Panc1 (cell line): ENCODE measurements around the gene ALDH16A1. TPM values are rescaled to one million over a fixed set of nuclear protein-coding genes. Genes with fewer than 3 reads are reported as not detected.

Source experiments
- ATAC-seq: fragments of 200-7000 bp; cut with Tn5 transposase; 2 replicates; pipeline ENCODE4 v1.9.1; 2020; ENCODE audit warnings: mild to moderate bottlenecking, moderate library complexity
- BruUV-seq: library from RNA; stranded (reverse); fragments of 400-500 nt; replicated peaks from 2 replicates; lab custom pipeline; 2021; lab: Mats Ljungman, UMichigan
- CTCF ChIA-PET: fragments of 300-600 bp; sonication (Branson Sonifier 250); formaldehyde crosslinking; loops from one replicate; lab custom pipeline; 2022; ENCODE audit warnings: antibody characterized with exemption; lab: Charles Lee
- POLR2A ChIA-PET: fragments of 300-600 bp; sonication (Branson Sonifier 250); formaldehyde crosslinking; loops from one replicate; lab custom pipeline; 2022; ENCODE audit warnings: antibody characterized with exemption; lab: Charles Lee
- DNase-seq: peaks from one replicate; pipeline ENCODE4 v3.0.0-alpha.2; 2010; ENCODE audit warnings: low read depth, low spot score
- H3K27ac ChIP-seq: 2 replicates; pipeline ENCODE4 v1.5.1; 2011; ENCODE audit warnings: mild to moderate bottlenecking, low read length, inconsistent platforms
- H3K27me3 ChIP-seq: fragments of 200-500 bp; sonication (Bioruptor generic); 2 replicates; pipeline ENCODE4 v1.6.0; 2014; ENCODE audit warnings: low read length, inconsistent platforms; ENCODE audit not compliant: control insufficient read depth, insufficient read depth
- H3K36me3 ChIP-seq: fragments of 200-500 bp; sonication (Bioruptor generic); 2 replicates; pipeline ENCODE4 v1.5.1; 2014; ENCODE audit warnings: inconsistent platforms, mild to moderate bottlenecking, low read length, moderate library complexity; ENCODE audit not compliant: control insufficient read depth, insufficient read depth
- H3K4me1 ChIP-seq: 2 replicates; pipeline ENCODE4 v1.5.1; 2011; ENCODE audit warnings: inconsistent platforms, mild to moderate bottlenecking, low read length, moderate library complexity; ENCODE audit not compliant: control insufficient read depth, insufficient read depth
- H3K4me3 ChIP-seq, 2 experiments: 2 replicates each; pipeline ENCODE4 v1.5.1; 2011 to 2012; ENCODE audit warnings: low read depth in 2 of 2, low read length in 2 of 2, mild to moderate bottlenecking in 2 of 2, inconsistent platforms in 1 of 2, moderate library complexity in 1 of 2
- H3K9me3 ChIP-seq: fragments of 200-500 bp; sonication (Bioruptor generic); 2 replicates; pipeline ENCODE4 v1.5.1; 2014; ENCODE audit warnings: low read depth, mild to moderate bottlenecking, inconsistent platforms, low read length, moderate library complexity; ENCODE audit not compliant: control insufficient read depth, insufficient read depth
- POLR2AphosphoS5 ChIP-seq: IDR thresholded peaks from 2 replicates; pipeline ENCODE4 v1.6.1; 2012; ENCODE audit warnings: mild to moderate bottlenecking, low read depth, low read length, moderate library complexity
- SIN3A ChIP-seq: IDR thresholded peaks from 2 replicates; pipeline ENCODE4 v1.6.1; 2012; ENCODE audit warnings: low read depth, mild to moderate bottlenecking, low read length, moderate library complexity, borderline replicate concordance; ENCODE audit not compliant: insufficient read depth
- TCF7L2 ChIP-seq: IDR thresholded peaks from 2 replicates; pipeline ENCODE4 v1.6.1; 2011; ENCODE audit warnings: mild to moderate bottlenecking, low read depth, low read length, inconsistent platforms
- in situ Hi-C: cut with HindIII; loops from 2 replicates; pipeline ENCODE4 v1.10.0; 2016; ENCODE audit warnings: low sequenced_read_pairs, low pct_unique_long_range_greater_than_20kb
- intact Hi-C: fragments of 100-400 bp; cut with micrococcal nuclease; formaldehyde crosslinking; loops from one replicate; pipeline ENCODE4 v1.10.0; 2022; ENCODE audit not compliant: unreplicated experiment
- total RNA-seq: library from RNA; stranded (reverse); gene quantifications from one replicate; pipeline ENCODE4 v1.2.1, GENCODE V29; 2021; ENCODE audit not compliant: unreplicated experiment
- TF ChIP-seq, protein P1 (sequence below), 2 experiments: IDR thresholded peaks; 2 replicates each; pipeline ENCODE4 v1.6.1; 2011 to 2012; ENCODE audit warnings: low read depth in 2 of 2, control low read depth in 1 of 2, low read length in 1 of 2, mild to moderate bottlenecking in 1 of 2, moderate library complexity in 1 of 2; ENCODE audit not compliant: insufficient read depth in 1 of 2
- TF ChIP-seq, protein P2 (sequence below): fragments of 450-650 bp; IDR thresholded peaks from 2 replicates; pipeline ENCODE4 v1.5.1; 2017; ENCODE audit warnings: mild to moderate bottlenecking

ALDH16A1 gene
- total RNA-seq, 1 experiment from 2014 or later = 19.6 TPM

DNA sequence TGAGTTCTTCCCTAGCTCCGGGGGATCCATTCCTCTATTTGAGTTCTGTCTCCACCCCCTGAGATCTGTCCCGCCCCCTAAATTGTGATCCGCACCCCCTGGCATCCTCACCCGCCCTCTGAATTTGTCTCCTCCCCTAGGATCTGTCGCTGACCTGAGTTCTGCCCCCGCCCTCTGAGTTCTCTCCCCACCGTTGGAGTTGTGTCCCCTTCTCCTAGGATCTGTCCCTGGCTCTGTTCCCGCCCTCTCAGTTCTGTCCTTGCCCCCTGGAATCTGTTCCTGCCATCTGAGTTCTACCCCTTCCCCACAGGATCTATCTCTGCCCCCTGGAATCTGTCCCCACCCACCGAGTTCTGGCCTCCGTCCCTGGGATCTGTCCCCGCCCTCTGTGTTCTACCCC lies 10.7 kb upstream of the ALDH16A1 start:
- ChIA-PET CTCF (no interaction called here), POLR2A (interaction anchor here (0.7 kb wide), 1 partner anchor 138 kb away, joined by 9 read pairs; the partner anchor contains the start of gene NOSIP)
- in situ Hi-C loops (no loop called here), intact Hi-C loops (loop anchor here (5.0 kb wide), 1 partner anchor 50 kb away; no protein-coding TSS in a partner anchor)
- DNase-seq (no peak), ATAC-seq (no peak; the same call in 1 of the 2 replicates)
- H3K27me3 ChIP-seq = peaks cover 9% of the 10 kb centered on the region; the same call in 1 of the 2 replicates
- no peaks in the 10 kb centered on the region for H3K9me3 ChIP-seq
- TF ChIP-seq SIN3A (no peak), TCF7L2 (no peak), POLR2AphosphoS5 (no peak)
- TF ChIP-seq, protein P1, sequence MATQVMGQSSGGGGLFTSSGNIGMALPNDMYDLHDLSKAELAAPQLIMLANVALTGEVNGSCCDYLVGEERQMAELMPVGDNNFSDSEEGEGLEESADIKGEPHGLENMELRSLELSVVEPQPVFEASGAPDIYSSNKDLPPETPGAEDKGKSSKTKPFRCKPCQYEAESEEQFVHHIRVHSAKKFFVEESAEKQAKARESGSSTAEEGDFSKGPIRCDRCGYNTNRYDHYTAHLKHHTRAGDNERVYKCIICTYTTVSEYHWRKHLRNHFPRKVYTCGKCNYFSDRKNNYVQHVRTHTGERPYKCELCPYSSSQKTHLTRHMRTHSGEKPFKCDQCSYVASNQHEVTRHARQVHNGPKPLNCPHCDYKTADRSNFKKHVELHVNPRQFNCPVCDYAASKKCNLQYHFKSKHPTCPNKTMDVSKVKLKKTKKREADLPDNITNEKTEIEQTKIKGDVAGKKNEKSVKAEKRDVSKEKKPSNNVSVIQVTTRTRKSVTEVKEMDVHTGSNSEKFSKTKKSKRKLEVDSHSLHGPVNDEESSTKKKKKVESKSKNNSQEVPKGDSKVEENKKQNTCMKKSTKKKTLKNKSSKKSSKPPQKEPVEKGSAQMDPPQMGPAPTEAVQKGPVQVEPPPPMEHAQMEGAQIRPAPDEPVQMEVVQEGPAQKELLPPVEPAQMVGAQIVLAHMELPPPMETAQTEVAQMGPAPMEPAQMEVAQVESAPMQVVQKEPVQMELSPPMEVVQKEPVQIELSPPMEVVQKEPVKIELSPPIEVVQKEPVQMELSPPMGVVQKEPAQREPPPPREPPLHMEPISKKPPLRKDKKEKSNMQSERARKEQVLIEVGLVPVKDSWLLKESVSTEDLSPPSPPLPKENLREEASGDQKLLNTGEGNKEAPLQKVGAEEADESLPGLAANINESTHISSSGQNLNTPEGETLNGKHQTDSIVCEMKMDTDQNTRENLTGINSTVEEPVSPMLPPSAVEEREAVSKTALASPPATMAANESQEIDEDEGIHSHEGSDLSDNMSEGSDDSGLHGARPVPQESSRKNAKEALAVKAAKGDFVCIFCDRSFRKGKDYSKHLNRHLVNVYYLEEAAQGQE (IDR thresholded peaks at IDR 0.05; ENCODE audit: insufficient read depth in 1 of 2, low read depth in 2 of 2, low read length in 1 of 2) = no peak
- TF ChIP-seq, protein P2, sequence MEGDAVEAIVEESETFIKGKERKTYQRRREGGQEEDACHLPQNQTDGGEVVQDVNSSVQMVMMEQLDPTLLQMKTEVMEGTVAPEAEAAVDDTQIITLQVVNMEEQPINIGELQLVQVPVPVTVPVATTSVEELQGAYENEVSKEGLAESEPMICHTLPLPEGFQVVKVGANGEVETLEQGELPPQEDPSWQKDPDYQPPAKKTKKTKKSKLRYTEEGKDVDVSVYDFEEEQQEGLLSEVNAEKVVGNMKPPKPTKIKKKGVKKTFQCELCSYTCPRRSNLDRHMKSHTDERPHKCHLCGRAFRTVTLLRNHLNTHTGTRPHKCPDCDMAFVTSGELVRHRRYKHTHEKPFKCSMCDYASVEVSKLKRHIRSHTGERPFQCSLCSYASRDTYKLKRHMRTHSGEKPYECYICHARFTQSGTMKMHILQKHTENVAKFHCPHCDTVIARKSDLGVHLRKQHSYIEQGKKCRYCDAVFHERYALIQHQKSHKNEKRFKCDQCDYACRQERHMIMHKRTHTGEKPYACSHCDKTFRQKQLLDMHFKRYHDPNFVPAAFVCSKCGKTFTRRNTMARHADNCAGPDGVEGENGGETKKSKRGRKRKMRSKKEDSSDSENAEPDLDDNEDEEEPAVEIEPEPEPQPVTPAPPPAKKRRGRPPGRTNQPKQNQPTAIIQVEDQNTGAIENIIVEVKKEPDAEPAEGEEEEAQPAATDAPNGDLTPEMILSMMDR = no peak
- peak overlapping the region; percentile 61 to 62 for H3K4me3 ChIP-seq
- no peak overlapping the region for H3K27ac ChIP-seq
- no peaks in the 10 kb centered on the region for H3K36me3 ChIP-seq
- BruUV-seq = no TSS peak
- no peaks in the 10 kb centered on the region; the same call in 1 of the 2 replicates for H3K4me1 ChIP-seq

DNA sequence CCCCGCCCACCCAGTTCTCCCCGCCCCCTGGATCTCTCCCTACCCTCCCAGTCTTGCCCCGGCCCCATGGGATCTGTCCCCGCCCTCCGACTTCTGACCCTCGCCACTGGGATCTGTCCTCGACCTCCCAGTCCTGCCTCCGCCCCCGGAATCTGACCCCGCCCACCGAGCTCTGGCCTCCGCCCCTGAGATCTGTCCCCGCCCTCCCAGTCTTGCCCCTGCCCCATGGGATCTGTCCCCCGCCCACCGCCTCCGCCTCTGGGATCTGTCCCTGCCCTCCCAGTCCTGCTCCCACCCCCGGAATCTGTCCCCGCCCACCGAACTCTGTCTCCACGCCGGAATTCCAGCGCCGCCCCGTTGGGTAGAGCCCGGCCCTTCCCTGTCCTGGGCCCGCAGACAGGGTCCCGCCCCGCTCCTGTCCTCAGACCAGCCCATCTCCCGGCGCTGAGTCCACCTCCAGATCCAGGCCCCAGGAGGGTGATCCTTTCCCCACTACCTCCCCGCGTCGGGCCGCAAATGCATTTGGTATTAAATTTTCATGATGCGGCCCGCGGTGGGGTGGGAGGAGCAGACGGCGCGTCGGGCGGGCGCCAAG lies 10.2 kb upstream of the ALDH16A1 start:
- peak; percentile 83 for ATAC-seq
- H3K36me3 ChIP-seq = no peaks in the 10 kb centered on the region
- no peak for DNase-seq
- H3K9me3 ChIP-seq = no peaks in the 10 kb centered on the region
- POLR2A ChIA-PET = no interaction called here
- CTCF ChIA-PET = interaction anchor here (0.6 kb wide), 3 partner anchors 22 to 200 kb away, joined by 3 to 4 read pairs (median 4); no protein-coding TSS in a partner anchor
- no TSS peak for BruUV-seq
- peaks cover 9% of the 10 kb centered on the region; the same call in 1 of the 2 replicates for H3K27me3 ChIP-seq
- in situ Hi-C loops (no loop called here), intact Hi-C loops (loop anchor here (5.0 kb wide), 1 partner anchor 51 kb away; no protein-coding TSS in a partner anchor)
- H3K4me3 ChIP-seq = peak overlapping the region; percentile 61 to 63
- H3K27ac ChIP-seq = no peak overlapping the region
- H3K4me1 ChIP-seq = no peaks in the 10 kb centered on the region; the same call in 1 of the 2 replicates
- no peak for TF ChIP-seq TCF7L2
- TF ChIP-seq, protein P1 (IDR thresholded peaks at IDR 0.05; ENCODE audit: insufficient read depth in 1 of 2, low read depth in 2 of 2, low read length in 1 of 2) = no peak
- no peak for TF ChIP-seq SIN3A
- no peak for TF ChIP-seq POLR2AphosphoS5
- TF ChIP-seq, protein P2 = no peak
